HG02763 (cell line): ENCODE data around the gene MYOCD.

ENCODE experiments used
- ATAC-seq: cut with Tn5 transposase; IDR thresholded peaks from one replicate; pipeline ENCODE4 v1.9.1; 2021; ENCODE audit warnings: mild to moderate bottlenecking, moderate library complexity; ENCODE audit not compliant: unreplicated experiment

The MYOCD gene

GRCh38 chr17:12693640-12694039, 27.9 kb downstream of the MYOCD start:
- ATAC-seq = no peak

- ATAC-seq = no peak
Measured at GRCh38 chr17:12706070-12706469, 40.4 kb downstream of the MYOCD start.

- ATAC-seq = no peak
Measured at GRCh38 chr17:12709063-12709462, 43.4 kb downstream of the MYOCD start.

GRCh38 chr17:12712415-12712814, 46.7 kb downstream of the MYOCD start:
- ATAC-seq = no peak

GRCh38 chr17:12712941-12713340, 47.3 kb downstream of the MYOCD start:
- ATAC-seq = no peak

- no peak for ATAC-seq
Measured at GRCh38 chr17:12719948-12720347, 54.3 kb downstream of the MYOCD start.

GRCh38 chr17:12721581-12721980, 55.9 kb downstream of the MYOCD start:
- ATAC-seq = no peak

GRCh38 chr17:12722282-12722681, 56.6 kb downstream of the MYOCD start:
- no peak for ATAC-seq

- no peak for ATAC-seq
Measured at GRCh38 chr17:12726131-12726530, 60.4 kb downstream of the MYOCD start.

GRCh38 chr17:12727076-12727760, 61.5 kb downstream of the MYOCD start:
- no peak for ATAC-seq

- no peak for ATAC-seq
Measured at GRCh38 chr17:12727881-12728280, 62.2 kb downstream of the MYOCD start.

- no peak for ATAC-seq
Measured at GRCh38 chr17:12729086-12729485, 63.4 kb downstream of the MYOCD start.

GRCh38 chr17:12730421-12730820, 64.7 kb downstream of the MYOCD start:
- ATAC-seq = no peak

- ATAC-seq = no peak
Measured at GRCh38 chr17:12730931-12731521, 65.3 kb downstream of the MYOCD start.

- ATAC-seq = no peak
Measured at GRCh38 chr17:12731839-12732238, 66.1 kb downstream of the MYOCD start.

- ATAC-seq = no peak
Measured at GRCh38 chr17:12732366-12732765, 66.7 kb downstream of the MYOCD start.

GRCh38 chr17:12734926-12735325, 69.2 kb downstream of the MYOCD start:
- ATAC-seq = no peak

- no peak for ATAC-seq
Measured at GRCh38 chr17:12735517-12735916, 69.8 kb downstream of the MYOCD start.

GRCh38 chr17:12736526-12736925, 70.8 kb downstream of the MYOCD start:
- ATAC-seq = no peak

- no peak for ATAC-seq
Measured at GRCh38 chr17:12737740-12738469, 72.2 kb downstream of the MYOCD start.

- ATAC-seq = no peak
Measured at GRCh38 chr17:12738624-12739023, 72.9 kb downstream of the MYOCD start.

GRCh38 chr17:12739500-12739899, 73.8 kb downstream of the MYOCD start:
- no peak for ATAC-seq
